ENCODE results near the gene USP33.
"Not testable (repeated sequence)": the region's sequence is repeated elsewhere in the genome, so short reads cannot be mapped to it uniquely, and the experiment has no call there.

Gene USP33

GRCh38 chr1:77671836-77672235, 87.8 kb downstream of the USP33 start:
- DNase-seq (ENCODE audit: low read depth): no peak

GRCh38 chr1:77670330-77670729, 89.3 kb downstream of the USP33 start:
- no peak for DNase-seq (ENCODE audit: low read depth)

GRCh38 chr1:77668924-77669449, 90.7 kb downstream of the USP33 start:
- DNase-seq (ENCODE audit: low read depth): no peak

- DNase-seq (ENCODE audit: low read depth): no peak
Measured at GRCh38 chr1:77664939-77665516, 94.6 kb downstream of the USP33 start.

- no peak for DNase-seq (ENCODE audit: low read depth)
Measured at GRCh38 chr1:77661696-77662095, 98.0 kb downstream of the USP33 start.

- no peak for DNase-seq (ENCODE audit: low read depth)
Measured at GRCh38 chr1:77659879-77660593, 99.6 kb downstream of the USP33 start.

GRCh38 chr1:77658271-77658670, 101.4 kb downstream of the USP33 start:
- DNase-seq (ENCODE audit: low read depth): no peak

GRCh38 chr1:77655431-77655974, 104.1 kb downstream of the USP33 start:
- no peak for DNase-seq (ENCODE audit: low read depth)

GRCh38 chr1:77652970-77653516, 106.6 kb downstream of the USP33 start:
- DNase-seq (ENCODE audit: low read depth): no peak

GRCh38 chr1:77652268-77652667, 107.4 kb downstream of the USP33 start:
- DNase-seq (ENCODE audit: low read depth): no peak

GRCh38 chr1:77649127-77649526, 110.5 kb downstream of the USP33 start:
- DNase-seq (ENCODE audit: low read depth): no peak

- DNase-seq (ENCODE audit: low read depth): not testable (repeated sequence)
Measured at GRCh38 chr1:77646224-77646623, 113.4 kb downstream of the USP33 start.
